Prostate gland (tissue), 2 donors: ENCODE results near the gene WDR35.
"Not testable (repeated sequence)": the region's sequence is repeated elsewhere in the genome, so short reads cannot be mapped to it uniquely, and the experiment has no call there.

Source experiments
- CTCF ChIP-seq, 4 experiments: fragments of 200-600 bp in 2 of 4; fragments of 450-650 bp in 2 of 4; sonication (generic) in 2 of 4; IDR thresholded peaks; 1 replicate in 3 of 4; 2 replicates in 1 of 4; pipeline ENCODE4 v1.5.1; 2016 to 2019; ENCODE audit warnings: antibody characterized with exemption in 4 of 4, mild to moderate bottlenecking in 2 of 4, moderate library complexity in 2 of 4
- POLR2A ChIP-seq: fragments of 450-650 bp; IDR thresholded peaks from one replicate; pipeline ENCODE4 v1.6.1; 2016; ENCODE audit warnings: antibody characterized with exemption, mild to moderate bottlenecking
- POLR2AphosphoS5 ChIP-seq: sonication (generic); formaldehyde crosslinking; IDR thresholded peaks from one replicate; pipeline ENCODE4 v1.6.1; 2017; ENCODE audit warnings: antibody characterized with exemption

- TF ChIP-seq CTCF (IDR thresholded peaks at IDR 0.05); POLR2A; POLR2AphosphoS5: not testable (repeated sequence)
Measured at GRCh38 chr2:19880191-19880590, 109.7 kb downstream of the WDR35 start.
